H1 (cell line): ENCODE results near the gene SPEF2. TPM values are rescaled to one million over a fixed set of nuclear protein-coding genes. Genes with fewer than 3 reads are reported as not detected.

Experiments used
- CTCF ChIA-PET: fragments of 300-600 bp; sonication (Branson Sonifier 250); formaldehyde crosslinking; loops from one replicate; lab custom pipeline; 2021; ENCODE audit not compliant: partially characterized antibody; lab: Charles Lee
- POLR2A ChIA-PET: fragments of 300-600 bp; sonication (Branson Sonifier 250); formaldehyde crosslinking; loops from one replicate; lab custom pipeline; 2021; ENCODE audit warnings: inconsistent platforms; ENCODE audit not compliant: partially characterized antibody; lab: Charles Lee
- DNase-seq, 2 experiments: peaks; one replicate each; pipeline versions ENCODE4 v3.0.0 to v3.0.0-alpha.2; 2010 to 2022; ENCODE audit warnings: low spot score in 2 of 2, low read depth in 1 of 2, mixed read lengths in 1 of 2
- FAIRE-seq: peaks from 2 replicates; lab custom pipeline; 2011; peaks lifted over from hg19 to GRCh38; lab: Jason Lieb, UNC
- H2AFZ ChIP-seq: 2 replicates; pipeline ENCODE4 v1.8.1; 2012; ENCODE audit warnings: low read length, inconsistent platforms
- H2AK5ac ChIP-seq: 2 replicates; pipeline ENCODE4 v1.6.1; 2013; ENCODE audit warnings: low read depth, low read length
- H2BK120ac ChIP-seq: replicated peaks from 2 replicates; pipeline ENCODE3; 2013; ENCODE audit warnings: low read depth, low read length, inconsistent platforms
- H2BK12ac ChIP-seq: 2 replicates; pipeline ENCODE4 v1.6.1; 2013; ENCODE audit warnings: low read depth, low read length
- H2BK15ac ChIP-seq: 2 replicates; pipeline ENCODE4 v1.6.1; 2013; ENCODE audit warnings: low read length
- H2BK20ac ChIP-seq: 2 replicates; pipeline ENCODE4 v1.6.1; 2013; ENCODE audit warnings: low read length
- H2BK5ac ChIP-seq: 2 replicates; pipeline ENCODE4 v1.6.1; 2013; ENCODE audit warnings: low read depth, low read length
- H3K14ac ChIP-seq: 2 replicates; pipeline ENCODE4 v1.6.1; 2013; ENCODE audit warnings: inconsistent platforms; ENCODE audit not compliant: insufficient read length
- H3K18ac ChIP-seq: 2 replicates; pipeline ENCODE4 v1.6.1; 2013; ENCODE audit warnings: low read length; ENCODE audit errors: extremely low read depth
- H3K23ac ChIP-seq: 2 replicates; pipeline ENCODE4 v1.6.1; 2013; ENCODE audit warnings: inconsistent platforms; ENCODE audit not compliant: insufficient read length
- H3K23me2 ChIP-seq: 2 replicates; pipeline ENCODE4 v1.6.1; 2013; ENCODE audit warnings: low read depth, low read length
- H3K27ac ChIP-seq: 2 replicates; pipeline ENCODE4 v1.6.1; 2011; ENCODE audit warnings: low read depth, low read length, inconsistent platforms
- H3K27me3 ChIP-seq, 4 experiments: replicated peaks in 1 of 4; 1 replicate in 1 of 4; 2 replicates in 3 of 4; pipeline versions ENCODE4 v1.6.1 to v1.8.1; 2011 to 2013; ENCODE audit warnings: low read length in 3 of 4, mild to moderate bottlenecking in 3 of 4, inconsistent platforms in 2 of 4, mixed read lengths in 2 of 4, moderate library complexity in 1 of 4; ENCODE audit not compliant: control insufficient read depth in 3 of 4, insufficient read depth in 3 of 4; ENCODE audit errors: extremely low read depth in 1 of 4
- H3K36me3 ChIP-seq, 4 experiments: 2 replicates each; pipeline versions ENCODE4 v1.6.1 to v1.8.1; 2011 to 2013; ENCODE audit warnings: mild to moderate bottlenecking in 4 of 4, low read length in 3 of 4, moderate library complexity in 2 of 4, control low read depth in 1 of 4, inconsistent platforms in 1 of 4; ENCODE audit not compliant: insufficient read depth in 4 of 4, control insufficient read depth in 2 of 4
- H3K4ac ChIP-seq: replicated peaks from 2 replicates; pipeline ENCODE3; 2013; ENCODE audit warnings: low read length, low read depth, mixed read lengths, inconsistent platforms; ENCODE audit not compliant: insufficient read length
- H3K4me1 ChIP-seq, 4 experiments: replicated peaks in 1 of 4; 1 replicate in 1 of 4; 2 replicates in 3 of 4; pipeline versions ENCODE4 v1.6.1 to v1.8.1; 2011 to 2013; ENCODE audit warnings: low read length in 3 of 4, inconsistent platforms in 2 of 4, mixed read lengths in 1 of 4; ENCODE audit not compliant: insufficient read depth in 4 of 4, control insufficient read depth in 3 of 4
- H3K4me2 ChIP-seq, 2 experiments: 2 replicates each; pipeline versions ENCODE4 v1.6.1 to v1.8.1; 2011 to 2013; ENCODE audit warnings: low read depth in 2 of 2, low read length in 2 of 2, control low read depth in 1 of 2, inconsistent platforms in 1 of 2, mild to moderate bottlenecking in 1 of 2; ENCODE audit not compliant: insufficient read depth in 1 of 2
- H3K4me3 ChIP-seq, 4 experiments: fragments of 200-600, 300-600 bp in 1 of 4; sonication (generic), shearing (Covaris generic), sonication (Bioruptor Twin) in 1 of 4; 2 replicates each; pipeline versions ENCODE4 v1.5.1 to v1.8.1; 2011 to 2016; ENCODE audit warnings: low read length in 4 of 4, low read depth in 3 of 4, control low read depth in 2 of 4, inconsistent platforms in 2 of 4, mild to moderate bottlenecking in 2 of 4, mixed read lengths in 1 of 4, moderate library complexity in 1 of 4; ENCODE audit not compliant: insufficient read depth in 2 of 4; ENCODE audit errors: extremely low read depth in 1 of 4
- H3K56ac ChIP-seq: replicated peaks from 2 replicates; pipeline ENCODE3; 2013; ENCODE audit warnings: low read depth, mild to moderate bottlenecking, mixed read lengths, low read length, inconsistent platforms; ENCODE audit not compliant: insufficient read length
- H3K79me1 ChIP-seq: 2 replicates; pipeline ENCODE4 v1.6.1; 2013; ENCODE audit warnings: low read depth, low read length, control low read depth
- H3K79me2 ChIP-seq, 2 experiments: 2 replicates each; pipeline versions ENCODE4 v1.6.1 to v1.8.1; 2012 to 2013; ENCODE audit warnings: low read length in 2 of 2, mild to moderate bottlenecking in 2 of 2, inconsistent platforms in 1 of 2; ENCODE audit not compliant: insufficient read depth in 2 of 2, control insufficient read depth in 1 of 2
- H3K9ac ChIP-seq, 4 experiments: replicated peaks in 1 of 4; 1 replicate in 1 of 4; 2 replicates in 3 of 4; pipeline versions ENCODE4 v1.6.1 to v1.8.1; 2011 to 2013; ENCODE audit warnings: low read depth in 3 of 4, low read length in 3 of 4, control low read depth in 2 of 4, mild to moderate bottlenecking in 2 of 4, moderate library complexity in 2 of 4, inconsistent platforms in 1 of 4; ENCODE audit errors: extremely low read depth in 1 of 4
- H3K9me3 ChIP-seq, 2 experiments: 2 replicates each; pipeline versions ENCODE4 v1.6.1 to v1.8.1; 2012 to 2013; ENCODE audit warnings: mild to moderate bottlenecking in 2 of 2, moderate library complexity in 2 of 2, control low read depth in 1 of 2, inconsistent platforms in 1 of 2, low read depth in 1 of 2, low read length in 1 of 2, mixed read lengths in 1 of 2; ENCODE audit not compliant: insufficient read depth in 2 of 2
- H4K20me1 ChIP-seq, 2 experiments: replicated peaks in 1 of 2; 2 replicates each; pipeline versions ENCODE3 to v1.8.1; 2011 to 2013; ENCODE audit warnings: inconsistent platforms in 2 of 2, low read length in 2 of 2, mild to moderate bottlenecking in 1 of 2; ENCODE audit not compliant: insufficient read depth in 2 of 2, control insufficient read depth in 1 of 2
- H4K5ac ChIP-seq: 2 replicates; pipeline ENCODE4 v1.6.1; 2013; ENCODE audit warnings: low read length, low read depth, mixed read lengths, inconsistent platforms; ENCODE audit not compliant: insufficient read length
- H4K8ac ChIP-seq: 2 replicates; pipeline ENCODE4 v1.8.0; 2013; ENCODE audit warnings: mild to moderate bottlenecking, moderate library complexity, low read length, inconsistent platforms; ENCODE audit not compliant: insufficient read depth; ENCODE audit errors: extremely low read depth
- H4K91ac ChIP-seq: replicated peaks from 2 replicates; pipeline ENCODE3; 2013; ENCODE audit warnings: low read length, mixed read lengths, inconsistent platforms; ENCODE audit not compliant: insufficient read length
- CEBPB ChIP-seq: IDR thresholded peaks from 2 replicates; pipeline ENCODE4 v1.6.1; 2012; ENCODE audit warnings: low read depth, low read length
- CHD2 ChIP-seq: IDR thresholded peaks from 2 replicates; pipeline ENCODE4 v1.6.1; 2012; ENCODE audit warnings: low read length, improper control_type of control experiment
- MAFK ChIP-seq: IDR thresholded peaks from 2 replicates; pipeline ENCODE4 v1.6.1; 2012; ENCODE audit warnings: low read depth, mild to moderate bottlenecking, improper control_type of control experiment, low read length
- NRF1 ChIP-seq: IDR thresholded peaks from 2 replicates; pipeline ENCODE4 v1.6.1; 2011; ENCODE audit warnings: mild to moderate bottlenecking, low read depth, low read length, improper control_type of control experiment
- RNF2 ChIP-seq: fragments of 200-900, 300-1000 bp; sonication (generic); IDR thresholded peaks from 2 replicates; pipeline ENCODE4 v1.7.1; 2016; ENCODE audit warnings: borderline replicate concordance, low read depth, mild to moderate bottlenecking, antibody characterized with exemption, low read length; ENCODE audit not compliant: poor library complexity, severe bottlenecking; ENCODE audit errors: missing control alignments
- SP2 ChIP-seq: IDR thresholded peaks from 2 replicates; pipeline ENCODE4 v1.6.1; 2012; ENCODE audit warnings: mild to moderate bottlenecking, low read length, inconsistent platforms
- TAF7 ChIP-seq: optimal IDR thresholded peaks from 2 replicates; pipeline ENCODE3; 2011; ENCODE audit warnings: low read depth, mild to moderate bottlenecking, inconsistent platforms, low read length, moderate library complexity, borderline replicate concordance
- TCF12 ChIP-seq: IDR thresholded peaks from 2 replicates; pipeline ENCODE4 v1.6.1; 2011; ENCODE audit warnings: low read depth, mild to moderate bottlenecking, low read length
- ZNF274 ChIP-seq: IDR thresholded peaks from 2 replicates; pipeline ENCODE4 v1.7.0; 2012; ENCODE audit warnings: low read length, borderline replicate concordance; ENCODE audit errors: extremely low read depth
- WGBS, 2 experiments: shearing (Covaris generic) in 1 of 2; methylation state at CpG; one replicate each; pipeline versions ENCODE4 v1.1.6 to v1.1.7; 2013 to 2015; ENCODE audit warnings: low lambda C conversion rate in 2 of 2, mixed read lengths in 2 of 2, inconsistent platforms in 1 of 2, low coverage in 1 of 2, missing lambda C conversion rate in 1 of 2; ENCODE audit not compliant: insufficient replicate concordance in 2 of 2, insufficient coverage in 1 of 2, insufficient read length in 1 of 2; ENCODE audit errors: extremely low coverage in 1 of 2, missing lambda C conversion rate in 1 of 2; 5-methylcytosine and 5-hydroxymethylcytosine counted together
- polyA plus RNA-seq, 7 experiments: library from polyadenylated mRNA; depleted of rRNA in 3 of 7; stranded (reverse) in 5 of 7; unstranded in 2 of 7; fragments of >200 nt in 5 of 7; fragments of 200-250 nt in 2 of 7; gene quantifications; 1 replicate in 5 of 7; 2 replicates in 1 of 7; 4 replicates in 1 of 7; pipeline versions ENCODE4 v1.2.1 to v1.2.3, GENCODE V29; 2011 to 2013; ENCODE audit warnings: missing spikeins in 2 of 7, mixed read lengths in 2 of 7
- total RNA-seq: library from RNA; stranded (reverse); fragmentation: NEBNext Ultra II Directional; extraction: Animal tissue kit (Norgen Biotek cat#: 25700); gene quantifications from 2 replicates; pipeline ENCODE4 v1.2.1, GENCODE V29; 2021

Gene SPEF2
- total and polyA plus RNA-seq, 2 of the 8 experiments (the other 6 are each of a cell fraction or from before 2014, with no cell fraction given), result 0.14 to 0.73 TPM

DNA sequence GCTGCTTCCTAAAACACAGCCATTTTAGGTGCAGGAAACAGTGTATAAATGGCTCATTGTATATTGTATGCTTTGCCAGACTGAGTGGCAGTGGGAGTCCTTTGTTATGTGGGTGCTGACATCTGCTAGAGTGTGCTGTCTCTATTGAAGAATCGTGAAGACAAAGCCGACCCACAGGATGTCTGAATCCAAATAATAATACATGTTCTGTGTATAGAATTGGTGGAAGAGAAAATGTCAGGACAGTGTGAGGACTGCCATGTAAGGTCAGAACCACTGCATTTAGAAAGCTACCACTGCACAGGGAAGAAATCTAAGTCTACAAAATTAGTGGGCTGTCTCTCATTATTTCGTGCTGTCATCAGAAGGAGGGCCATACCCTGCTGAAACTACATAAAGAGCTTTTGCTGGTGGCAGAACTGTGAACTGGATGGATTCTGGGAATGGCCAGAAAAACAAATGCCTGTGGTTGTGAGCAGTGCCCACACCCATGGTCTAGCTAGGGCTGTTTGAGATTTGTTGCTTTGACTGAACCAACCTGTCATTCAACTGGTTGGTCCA is 241.5 kb downstream of the SPEF2 start:
- Histone ChIP-seq H4K5ac (no peak overlapping the region), H3K27ac (no peak overlapping the region), H3K4ac (no peak overlapping the region), H3K9ac (no peak overlapping the region), H3K23me2 (no peaks in the 10 kb centered on the region), H3K27me3 (no peaks in the 10 kb centered on the region), H3K18ac (no peak overlapping the region), H4K91ac (no peak overlapping the region), H3K79me1 (no peaks in the 10 kb centered on the region), H3K4me3 (no peak overlapping the region), H2BK20ac (no peak overlapping the region), H2AK5ac (no peak overlapping the region), H3K4me1 (peaks cover 0 to 7% (median 2%) of the 10 kb centered on the region in 4 experiments; a peak in 3 of 7 replicates), H3K36me3 (no peaks in the 10 kb centered on the region; a peak in 1 of 8 replicates), H4K20me1 (no peaks in the 10 kb centered on the region), H3K4me2 (0 out of 4 replicates have a peak overlapping the region, but pooled peaks of 1 of the 2 experiments have one; percentile 12), H3K56ac (no peak overlapping the region), H2BK12ac (no peak overlapping the region), H4K8ac (no peak overlapping the region), H2AFZ (no peak overlapping the region), H2BK5ac (no peak overlapping the region), H2BK120ac (no peak overlapping the region), H3K14ac (no peak overlapping the region), H2BK15ac (no peak overlapping the region), H3K9me3 (no peaks in the 10 kb centered on the region), H3K79me2 (no peaks in the 10 kb centered on the region), H3K23ac (no peak overlapping the region)
- ChIA-PET POLR2A (no interaction called here), CTCF (interaction anchor here (0.6 to 1.7 kb wide), 7 partner anchors 10 to 67 kb away, joined by 3 to 4 read pairs (median 4); no protein-coding TSS in a partner anchor)
- no peak for TF ChIP-seq NRF1
- no peak for TF ChIP-seq TAF7
- TF ChIP-seq MAFK, result no peak
- TF ChIP-seq SP2, result no peak
- no peak for TF ChIP-seq ZNF274
- no peak for TF ChIP-seq RNF2
- no peak for TF ChIP-seq CHD2
- no peak for TF ChIP-seq CEBPB
- TF ChIP-seq TCF12, result no peak
- FAIRE-seq, result no peak
- WGBS, 2 experiments, result 54% methylated on average over 3 of the region's 3 CpGs; no CpG with 5 or more reads in 1 of the 2 experiments
- DNase-seq, result no peak
